Measurements from ENCODE around the gene ARFGAP1. TPM values are rescaled to one million over a fixed set of nuclear protein-coding genes. Genes with fewer than 3 reads are reported as not detected.

Gene ARFGAP1
- total RNA-seq, 1 donor from 2014 or later: 220 TPM

DNA sequence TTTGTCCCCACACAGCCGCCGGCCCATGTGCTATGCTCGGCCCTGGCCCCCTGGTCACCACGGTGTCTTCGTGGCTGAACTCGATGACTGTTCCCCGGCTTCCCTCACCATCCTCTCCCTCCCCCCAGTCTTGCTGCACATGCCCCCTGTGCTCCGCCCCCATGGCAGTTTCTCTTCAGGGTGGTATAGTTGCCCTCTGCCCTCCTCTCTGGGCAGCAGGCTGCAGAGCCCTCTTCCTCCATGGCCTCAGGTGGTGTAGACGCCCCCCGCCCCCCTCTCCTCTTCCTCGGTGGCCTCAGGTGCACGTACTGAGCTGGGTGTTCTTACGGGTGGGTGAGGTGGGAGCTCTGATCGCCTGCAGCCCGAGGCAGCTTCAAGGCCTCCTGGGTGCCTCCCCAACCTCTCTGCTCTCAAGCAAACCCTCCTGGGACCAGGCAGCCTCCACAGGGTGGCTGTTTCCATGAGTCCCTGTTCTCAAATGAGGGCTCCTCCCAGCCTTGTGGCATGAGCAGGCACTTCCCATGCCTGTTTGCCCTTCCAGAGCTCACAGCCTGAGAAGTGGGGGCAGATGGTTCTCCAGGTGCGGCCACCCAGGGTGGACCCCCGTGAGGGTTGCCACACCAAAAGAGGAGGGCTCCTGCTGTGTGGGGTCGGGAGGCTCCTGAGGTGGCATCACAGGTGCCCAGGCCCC is 45.1 kb downstream of the ARFGAP1 start:
- Mint-ChIP-seq H3K9me3 (ENCODE audit: unreplicated experiment) (no peaks in the 10 kb centered on the region), H3K4me3 (ENCODE audit: unreplicated experiment) (no peak overlapping the region), H3K27ac (ENCODE audit: unreplicated experiment) (no peak overlapping the region), H3K4me1 (ENCODE audit: low read depth, unreplicated experiment) (no peaks in the 10 kb centered on the region), H3K36me3 (ENCODE audit: low read depth, unreplicated experiment) (no peaks in the 10 kb centered on the region), H3K27me3 (ENCODE audit: low read depth, unreplicated experiment) (peaks cover 12% of the 10 kb centered on the region)
- DNase-seq (ENCODE audit: low read depth) (no peak), FAIRE-seq (no peak)
- Histone ChIP-seq H3K9me3 (ENCODE audit: insufficient read depth, low read depth, low read length) (no peaks in the 10 kb centered on the region), H3K27ac (ENCODE audit: low read depth, low read length) (no peak overlapping the region), H3K36me3 (ENCODE audit: insufficient read depth, low read length) (no peaks in the 10 kb centered on the region), H2AFZ (ENCODE audit: low read depth, low read length) (no peak overlapping the region), H3K9ac (ENCODE audit: low read length) (no peak overlapping the region), H3K4me1 (ENCODE audit: insufficient read depth, low read length) (no peaks in the 10 kb centered on the region), H3K79me2 (ENCODE audit: insufficient read depth, low read length) (no peaks in the 10 kb centered on the region), H3K27me3 (ENCODE audit: insufficient read depth, low read length) (peaks cover 1% of the 10 kb centered on the region), H4K20me1 (ENCODE audit: insufficient read depth, low read length) (no peaks in the 10 kb centered on the region), H3K4me3 (ENCODE audit: insufficient read depth, low read depth, low read length) (no peak overlapping the region), H3K4me2 (ENCODE audit: low read length) (no peak overlapping the region)
- TF ChIP-seq, protein P1, sequence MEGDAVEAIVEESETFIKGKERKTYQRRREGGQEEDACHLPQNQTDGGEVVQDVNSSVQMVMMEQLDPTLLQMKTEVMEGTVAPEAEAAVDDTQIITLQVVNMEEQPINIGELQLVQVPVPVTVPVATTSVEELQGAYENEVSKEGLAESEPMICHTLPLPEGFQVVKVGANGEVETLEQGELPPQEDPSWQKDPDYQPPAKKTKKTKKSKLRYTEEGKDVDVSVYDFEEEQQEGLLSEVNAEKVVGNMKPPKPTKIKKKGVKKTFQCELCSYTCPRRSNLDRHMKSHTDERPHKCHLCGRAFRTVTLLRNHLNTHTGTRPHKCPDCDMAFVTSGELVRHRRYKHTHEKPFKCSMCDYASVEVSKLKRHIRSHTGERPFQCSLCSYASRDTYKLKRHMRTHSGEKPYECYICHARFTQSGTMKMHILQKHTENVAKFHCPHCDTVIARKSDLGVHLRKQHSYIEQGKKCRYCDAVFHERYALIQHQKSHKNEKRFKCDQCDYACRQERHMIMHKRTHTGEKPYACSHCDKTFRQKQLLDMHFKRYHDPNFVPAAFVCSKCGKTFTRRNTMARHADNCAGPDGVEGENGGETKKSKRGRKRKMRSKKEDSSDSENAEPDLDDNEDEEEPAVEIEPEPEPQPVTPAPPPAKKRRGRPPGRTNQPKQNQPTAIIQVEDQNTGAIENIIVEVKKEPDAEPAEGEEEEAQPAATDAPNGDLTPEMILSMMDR (IDR thresholded peaks at IDR 0.05; ENCODE audit: insufficient read depth, low read depth, low read length): no peak
- TF ChIP-seq EZH2 (IDR thresholded peaks at IDR 0.05; ENCODE audit: insufficient read depth, low read length): no peak

GRCh38 chr20:63318391-63319163 is 46.0 kb downstream of the ARFGAP1 start:
- Histone ChIP-seq H3K36me3 (ENCODE audit: insufficient read depth, low read length) (no peaks in the 10 kb centered on the region), H2AFZ (ENCODE audit: low read depth, low read length) (no peak overlapping the region), H3K79me2 (ENCODE audit: insufficient read depth, low read length) (no peaks in the 10 kb centered on the region), H4K20me1 (ENCODE audit: insufficient read depth, low read length) (no peaks in the 10 kb centered on the region), H3K9me3 (ENCODE audit: insufficient read depth, low read depth, low read length) (no peaks in the 10 kb centered on the region), H3K9ac (ENCODE audit: low read length) (no peak overlapping the region), H3K27me3 (ENCODE audit: insufficient read depth, low read length) (peaks cover 10% of the 10 kb centered on the region), H3K4me1 (ENCODE audit: insufficient read depth, low read length) (no peaks in the 10 kb centered on the region), H3K4me2 (ENCODE audit: low read length) (no peak overlapping the region), H3K27ac (ENCODE audit: low read depth, low read length) (no peak overlapping the region), H3K4me3 (ENCODE audit: insufficient read depth, low read depth, low read length) (no peak overlapping the region)
- TF ChIP-seq, protein P1 (IDR thresholded peaks at IDR 0.05; ENCODE audit: insufficient read depth, low read depth, low read length): no peak
- TF ChIP-seq EZH2 (IDR thresholded peaks at IDR 0.05; ENCODE audit: insufficient read depth, low read length): no peak
- Mint-ChIP-seq H3K4me1 (ENCODE audit: low read depth, unreplicated experiment) (no peaks in the 10 kb centered on the region), H3K9me3 (ENCODE audit: unreplicated experiment) (peaks cover 3% of the 10 kb centered on the region), H3K27me3 (ENCODE audit: low read depth, unreplicated experiment) (peaks cover 20% of the 10 kb centered on the region), H3K36me3 (ENCODE audit: low read depth, unreplicated experiment) (peaks cover 3% of the 10 kb centered on the region), H3K27ac (ENCODE audit: unreplicated experiment) (no peak overlapping the region), H3K4me3 (ENCODE audit: unreplicated experiment) (no peak overlapping the region)
- FAIRE-seq (no peak), DNase-seq (ENCODE audit: low read depth) (no peak)
